Trophoblast cell (in vitro differentiated cells and primary cell): Measurements from ENCODE around the gene RHOD.
A peak's percentile ranks its signal among the peaks of the same experiment; 100 is the strongest.

Experiments
- DNase-seq, 2 donors: peaks; one replicate each; pipeline ENCODE4 v3.0.0-alpha.2; 2016
- H2AFZ ChIP-seq: 2 replicates; pipeline ENCODE4 v1.6.1; 2013; ENCODE audit warnings: low read length, moderate library complexity, mild to moderate bottlenecking; ENCODE audit not compliant: insufficient read depth, poor library complexity
- H2AK5ac ChIP-seq: 2 replicates; pipeline ENCODE4 v1.6.1; 2013; ENCODE audit warnings: mild to moderate bottlenecking, low read length
- H2BK120ac ChIP-seq: 2 replicates; pipeline ENCODE4 v1.6.1; 2013; ENCODE audit warnings: low read length, mild to moderate bottlenecking, moderate library complexity; ENCODE audit not compliant: insufficient read depth, poor library complexity
- H2BK12ac ChIP-seq: 2 replicates; pipeline ENCODE4 v1.6.1; 2013; ENCODE audit warnings: mild to moderate bottlenecking, low read length, moderate library complexity
- H2BK5ac ChIP-seq: 2 replicates; pipeline ENCODE4 v1.6.1; 2013; ENCODE audit warnings: low read length, low read depth, moderate library complexity, mild to moderate bottlenecking; ENCODE audit not compliant: poor library complexity
- H3K14ac ChIP-seq: 2 replicates; pipeline ENCODE4 v1.6.1; 2013; ENCODE audit warnings: mild to moderate bottlenecking, low read length
- H3K18ac ChIP-seq: 2 replicates; pipeline ENCODE4 v1.6.1; 2013; ENCODE audit warnings: mild to moderate bottlenecking, low read length
- H3K23ac ChIP-seq: 2 replicates; pipeline ENCODE4 v1.6.1; 2013; ENCODE audit warnings: low read length
- H3K27ac ChIP-seq: 2 replicates; pipeline ENCODE4 v1.5.1; 2013; ENCODE audit warnings: low read depth, mild to moderate bottlenecking, inconsistent platforms, low read length, moderate library complexity
- H3K27me3 ChIP-seq: 2 replicates; pipeline ENCODE4 v1.6.1; 2013; ENCODE audit warnings: inconsistent platforms, mild to moderate bottlenecking, low read length, moderate library complexity; ENCODE audit not compliant: insufficient read depth
- H3K36me3 ChIP-seq, 2 experiments: 1 replicate in 1 of 2; 2 replicates in 1 of 2; pipeline ENCODE4 v1.6.1; 2013; ENCODE audit warnings: low read length in 2 of 2, mild to moderate bottlenecking in 2 of 2, moderate library complexity in 1 of 2; ENCODE audit not compliant: insufficient read depth in 2 of 2, control insufficient read depth in 1 of 2
- H3K4ac ChIP-seq: 2 replicates; pipeline ENCODE4 v1.6.1; 2013; ENCODE audit warnings: low read depth, mild to moderate bottlenecking, low read length, moderate library complexity
- H3K4me1 ChIP-seq, 2 experiments: 1 replicate in 1 of 2; 2 replicates in 1 of 2; pipeline ENCODE4 v1.6.1; 2013; ENCODE audit warnings: low read length in 2 of 2, mild to moderate bottlenecking in 2 of 2, moderate library complexity in 1 of 2; ENCODE audit not compliant: insufficient read depth in 2 of 2, control insufficient read depth in 1 of 2
- H3K4me2 ChIP-seq: 2 replicates; pipeline ENCODE4 v1.6.1; 2013; ENCODE audit warnings: inconsistent platforms, mild to moderate bottlenecking, low read length, moderate library complexity
- H3K4me3 ChIP-seq: 2 replicates; pipeline ENCODE4 v1.5.1; 2013; ENCODE audit warnings: mild to moderate bottlenecking, low read depth, low read length, inconsistent platforms
- H3K79me1 ChIP-seq: one replicate; pipeline ENCODE4 v1.6.1; 2013; ENCODE audit warnings: low read length
- H3K79me2 ChIP-seq: 2 replicates; pipeline ENCODE4 v1.6.1; 2013; ENCODE audit warnings: low read length, mild to moderate bottlenecking; ENCODE audit not compliant: control insufficient read depth, insufficient read depth, poor library complexity
- H3K9ac ChIP-seq: 2 replicates; pipeline ENCODE4 v1.6.1; 2013; ENCODE audit warnings: mild to moderate bottlenecking, low read length
- H3K9me3 ChIP-seq: 2 replicates; pipeline ENCODE4 v1.6.1; 2013; ENCODE audit warnings: low read depth, mild to moderate bottlenecking, control low read depth, inconsistent platforms, low read length; ENCODE audit not compliant: insufficient read depth
- H4K12ac ChIP-seq: 2 replicates; pipeline ENCODE4 v1.6.1; 2013; ENCODE audit warnings: low read depth, mild to moderate bottlenecking, low read length, moderate library complexity
- H4K8ac ChIP-seq: 2 replicates; pipeline ENCODE4 v1.6.1; 2013; ENCODE audit warnings: low read depth, mild to moderate bottlenecking, low read length, moderate library complexity
- H4K91ac ChIP-seq: one replicate; pipeline ENCODE4 v1.6.1; 2013; ENCODE audit warnings: low read depth, mild to moderate bottlenecking, low read length, moderate library complexity
- WGBS: extraction: QIAGEN DNeasy Blood & Tissue Kit; methylation state at CpG from one replicate; pipeline ENCODE4 v1.1.7; 2013; ENCODE audit warnings: missing lambda C conversion rate; ENCODE audit not compliant: insufficient read length, insufficient coverage; ENCODE audit errors: extremely low coverage; 5-methylcytosine and 5-hydroxymethylcytosine counted together

The RHOD gene

GRCh38 chr11:67041602-67042001 lies 15.0 kb upstream of the RHOD start:
- Histone ChIP-seq H3K4ac (no peak overlapping the region), H2BK5ac (no peak overlapping the region), H3K23ac (no peak overlapping the region), H3K9ac (no peak overlapping the region), H3K18ac (no peak overlapping the region), H4K91ac (no peak overlapping the region), H3K4me3 (no peak overlapping the region), H4K8ac (no peak overlapping the region), H2AK5ac (no peak overlapping the region), H3K36me3 (no peaks in the 10 kb centered on the region), H3K4me1 (no peaks in the 10 kb centered on the region), H3K27me3 (no peaks in the 10 kb centered on the region), H2AFZ (no peak overlapping the region), H2BK120ac (no peak overlapping the region), H3K79me1 (no peaks in the 10 kb centered on the region), H3K9me3 (peaks cover 2% of the 10 kb centered on the region), H3K14ac (no peak overlapping the region), H2BK12ac (no peak overlapping the region), H3K4me2 (no peak overlapping the region), H3K79me2 (no peaks in the 10 kb centered on the region), H3K27ac (no peak overlapping the region), H4K12ac (no peak overlapping the region)
- no CpG with 5 or more reads among the region's 3 CpGs for WGBS
- DNase-seq, result no peak

GRCh38 chr11:67043572-67044349 lies 12.9 kb upstream of the RHOD start:
- Histone ChIP-seq H3K36me3 (no peaks in the 10 kb centered on the region), H3K14ac (no peak overlapping the region), H3K23ac (no peak overlapping the region), H3K4me3 (no peak overlapping the region), H3K9me3 (peaks cover 2% of the 10 kb centered on the region), H3K4ac (no peak overlapping the region), H3K4me2 (no peak overlapping the region), H3K4me1 (no peaks in the 10 kb centered on the region), H2AFZ (no peak overlapping the region), H2BK120ac (no peak overlapping the region), H2BK12ac (no peak overlapping the region), H3K79me1 (no peaks in the 10 kb centered on the region), H3K27me3 (no peaks in the 10 kb centered on the region), H4K12ac (no peak overlapping the region), H2AK5ac (no peak overlapping the region), H3K9ac (no peak overlapping the region), H3K27ac (no peak overlapping the region), H3K18ac (no peak overlapping the region), H4K8ac (no peak overlapping the region), H3K79me2 (no peaks in the 10 kb centered on the region), H4K91ac (no peak overlapping the region), H2BK5ac (no peak overlapping the region)
- WGBS, result no CpG with 5 or more reads among the region's 18 CpGs
- DNase-seq, result no peak

GRCh38 chr11:67044496-67044895 lies 12.2 kb upstream of the RHOD start:
- Histone ChIP-seq H4K91ac (no peak overlapping the region), H4K8ac (no peak overlapping the region), H3K18ac (no peak overlapping the region), H2BK12ac (no peak overlapping the region), H3K4me1 (no peaks in the 10 kb centered on the region), H3K9me3 (peaks cover 2% of the 10 kb centered on the region), H2AFZ (no peak overlapping the region), H3K14ac (no peak overlapping the region), H3K79me2 (no peaks in the 10 kb centered on the region), H2BK120ac (no peak overlapping the region), H3K23ac (no peak overlapping the region), H3K79me1 (no peaks in the 10 kb centered on the region), H4K12ac (no peak overlapping the region), H2AK5ac (no peak overlapping the region), H2BK5ac (no peak overlapping the region), H3K27me3 (no peaks in the 10 kb centered on the region), H3K9ac (no peak overlapping the region), H3K27ac (no peak overlapping the region), H3K4me2 (no peak overlapping the region), H3K4me3 (no peak overlapping the region), H3K4ac (no peak overlapping the region), H3K36me3 (no peaks in the 10 kb centered on the region)
- DNase-seq, result no peak
- WGBS, result no CpG with 5 or more reads among the region's 14 CpGs

- no peak overlapping the region for H2BK12ac ChIP-seq
- H3K27ac ChIP-seq, result no peak overlapping the region
- no peak overlapping the region for H3K4ac ChIP-seq
- H2AFZ ChIP-seq, result no peak overlapping the region
- no peak overlapping the region for H4K12ac ChIP-seq
- H3K9me3 ChIP-seq, result peaks cover 2% of the 10 kb centered on the region
- no peak overlapping the region for H3K9ac ChIP-seq
- no peak overlapping the region for H2BK120ac ChIP-seq
- H3K79me1 ChIP-seq, result no peaks in the 10 kb centered on the region
- H3K4me2 ChIP-seq, result no peak overlapping the region
- no peak overlapping the region for H4K91ac ChIP-seq
- H3K4me3 ChIP-seq, result no peak overlapping the region
- H4K8ac ChIP-seq, result no peak overlapping the region
- H3K36me3 ChIP-seq, result no peaks in the 10 kb centered on the region
- no peaks in the 10 kb centered on the region for H3K79me2 ChIP-seq
- DNase-seq, result peak; percentile 73 to 75
- H3K14ac ChIP-seq, result no peak overlapping the region
- H3K18ac ChIP-seq, result no peak overlapping the region
- no peak overlapping the region for H2AK5ac ChIP-seq
- no CpG with 5 or more reads among the region's 14 CpGs for WGBS
- no peak overlapping the region for H2BK5ac ChIP-seq
- H3K4me1 ChIP-seq, result no peaks in the 10 kb centered on the region
- no peak overlapping the region for H3K23ac ChIP-seq
- no peaks in the 10 kb centered on the region for H3K27me3 ChIP-seq
Observed at GRCh38 chr11:67045314-67045713, 11.3 kb upstream of the RHOD start.
